ENCODE data around the gene PRCD.
A peak's percentile ranks its signal among the peaks of the same experiment; 100 is the strongest.

Gene PRCD

GRCh38 chr17:76535788-76536510, 3.9 kb upstream of the PRCD start:
- peak overlapping the region; percentile 40 to 52 for H3K4me3 ChIP-seq (ENCODE audit: low read length in 2 of 2)
- H3K27ac ChIP-seq (ENCODE audit: low read depth in 2 of 2, low read length in 2 of 2), result peak overlapping the region; percentile 46 to 48
- peaks cover 19 to 21% of the 10 kb centered on the region in 2 donors for H3K4me1 ChIP-seq (ENCODE audit: control insufficient read depth in 2 of 2, insufficient read depth in 2 of 2, low read length in 2 of 2)
- H3K27me3 ChIP-seq (ENCODE audit: control insufficient read depth in 2 of 2, insufficient read depth in 2 of 2, low read length in 2 of 2), result peaks cover 20 to 21% of the 10 kb centered on the region in 2 donors
- H3K9me3 ChIP-seq (ENCODE audit: control insufficient read depth in 2 of 2, low read length in 2 of 2), result no peaks in the 10 kb centered on the region
- no peaks in the 10 kb centered on the region for H3K36me3 ChIP-seq (ENCODE audit: control insufficient read depth in 2 of 2, insufficient read depth in 2 of 2, low read length in 2 of 2)
- H3K9ac ChIP-seq (ENCODE audit: low read depth in 1 of 2, low read length in 2 of 2), result peak overlapping the region; percentile 7 to 52

DNA sequence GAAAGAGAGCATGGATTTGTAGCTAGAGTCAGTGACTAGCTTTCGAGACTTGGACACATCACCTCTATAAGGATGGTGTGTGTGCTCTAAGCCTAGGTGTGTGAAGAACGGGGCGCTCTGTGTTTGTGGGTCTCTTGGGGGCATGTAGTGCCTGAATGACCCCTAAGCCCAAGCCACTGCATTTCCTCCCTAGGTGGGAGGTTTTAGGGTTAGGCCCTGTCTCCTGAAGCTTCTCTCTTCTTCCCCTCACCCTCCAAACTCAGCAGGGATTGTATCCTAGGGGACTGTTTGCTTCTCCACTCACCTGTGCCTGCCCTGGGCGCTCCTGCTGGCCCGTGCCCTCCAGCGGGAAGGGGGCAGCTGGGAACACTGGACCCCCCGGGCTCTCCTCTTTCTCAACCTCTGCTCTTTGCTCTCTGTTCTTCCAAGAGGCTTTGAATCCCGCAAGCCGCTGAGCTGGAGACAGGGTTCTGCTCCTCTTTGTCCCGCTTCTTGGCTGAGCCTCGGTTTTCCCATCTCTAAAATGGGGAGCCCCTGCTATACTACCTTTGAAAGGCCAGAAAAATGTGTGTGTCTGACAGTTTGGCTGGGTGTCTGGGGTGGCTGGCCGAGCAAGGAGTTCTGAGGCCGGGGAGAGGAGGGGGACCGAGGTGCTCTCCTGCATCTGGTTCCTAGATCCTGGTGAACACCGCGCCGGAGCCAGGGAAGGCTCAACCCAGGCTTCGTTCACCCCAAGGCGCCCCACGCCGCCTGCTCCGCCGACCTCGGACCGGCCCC, 3.1 kb upstream of the PRCD start:
- peak overlapping the region; percentile 47 to 64 for H3K9ac ChIP-seq (ENCODE audit: low read depth in 1 of 2, low read length in 2 of 2)
- peaks cover 14 to 17% of the 10 kb centered on the region in 2 donors for H3K4me1 ChIP-seq (ENCODE audit: control insufficient read depth in 2 of 2, insufficient read depth in 2 of 2, low read length in 2 of 2)
- H3K9me3 ChIP-seq (ENCODE audit: control insufficient read depth in 2 of 2, low read length in 2 of 2), result no peaks in the 10 kb centered on the region
- H3K27me3 ChIP-seq (ENCODE audit: control insufficient read depth in 2 of 2, insufficient read depth in 2 of 2, low read length in 2 of 2), result peaks cover 20 to 21% of the 10 kb centered on the region in 2 donors
- H3K36me3 ChIP-seq (ENCODE audit: control insufficient read depth in 2 of 2, insufficient read depth in 2 of 2, low read length in 2 of 2), result no peaks in the 10 kb centered on the region
- peak overlapping the region; percentile 40 to 52 for H3K4me3 ChIP-seq (ENCODE audit: low read length in 2 of 2)
- H3K27ac ChIP-seq (ENCODE audit: low read depth in 2 of 2, low read length in 2 of 2), result peak overlapping the region; percentile 46 to 48

- H3K9ac ChIP-seq (ENCODE audit: low read depth in 1 of 2, low read length in 2 of 2), result peak overlapping the region in 1 of 2 donors; percentile 64
Observed at GRCh38 chr17:76537288-76537577, 2.6 kb upstream of the PRCD start.

GRCh38 chr17:76537578-76538280, 2.1 kb upstream of the PRCD start, which contains the start of gene CYGB:
Gene CYGB (minus strand): TSS chr17:76537709. CDS start chr17:76537542, 167 bp downstream.
- no peaks in the 10 kb centered on the region for H3K36me3 ChIP-seq (ENCODE audit: control insufficient read depth in 2 of 2, insufficient read depth in 2 of 2, low read length in 2 of 2)
- H3K27ac ChIP-seq (ENCODE audit: low read depth in 2 of 2, low read length in 2 of 2), result peak within 1 kb of the TSS; percentile 48 to 49
- peaks cover 14 to 16% of the 10 kb centered on the region in 2 donors for H3K4me1 ChIP-seq (ENCODE audit: control insufficient read depth in 2 of 2, insufficient read depth in 2 of 2, low read length in 2 of 2)
- H3K27me3 ChIP-seq (ENCODE audit: control insufficient read depth in 2 of 2, insufficient read depth in 2 of 2, low read length in 2 of 2), result peaks cover 20 to 21% of the 10 kb centered on the region in 2 donors
- H3K9me3 ChIP-seq (ENCODE audit: control insufficient read depth in 2 of 2, low read length in 2 of 2), result no peaks in the 10 kb centered on the region
- H3K9ac ChIP-seq (ENCODE audit: low read depth in 1 of 2, low read length in 2 of 2), result peak within 1 kb of the TSS; percentile 47 to 64
- peak within 1 kb of the TSS; percentile 40 to 52 for H3K4me3 ChIP-seq (ENCODE audit: low read length in 2 of 2)

More at GRCh38 chr17:76537288-76537577, 2.6 kb upstream of the PRCD start:
- no peaks in the 10 kb centered on the region for H3K36me3 ChIP-seq (ENCODE audit: control insufficient read depth in 2 of 2, insufficient read depth in 2 of 2, low read length in 2 of 2)
- H3K27ac ChIP-seq (ENCODE audit: low read depth in 2 of 2, low read length in 2 of 2), result peak overlapping the region; percentile 46 to 48
- H3K27me3 ChIP-seq (ENCODE audit: control insufficient read depth in 2 of 2, insufficient read depth in 2 of 2, low read length in 2 of 2), result peaks cover 20 to 21% of the 10 kb centered on the region in 2 donors
- peak overlapping the region; percentile 33 to 52 for H3K4me3 ChIP-seq (ENCODE audit: low read length in 2 of 2)
- no peaks in the 10 kb centered on the region for H3K9me3 ChIP-seq (ENCODE audit: control insufficient read depth in 2 of 2, low read length in 2 of 2)
- peaks cover 14 to 17% of the 10 kb centered on the region in 2 donors for H3K4me1 ChIP-seq (ENCODE audit: control insufficient read depth in 2 of 2, insufficient read depth in 2 of 2, low read length in 2 of 2)

- H3K4me1 ChIP-seq (ENCODE audit: control insufficient read depth in 2 of 2, insufficient read depth in 2 of 2, low read length in 2 of 2), result peaks cover 9 to 10% of the 10 kb centered on the region in 2 donors
- no peaks in the 10 kb centered on the region for H3K9me3 ChIP-seq (ENCODE audit: control insufficient read depth in 2 of 2, low read length in 2 of 2)
- H3K4me3 ChIP-seq (ENCODE audit: low read length in 2 of 2), result peak overlapping the region in 1 of 2 donors; percentile 13
- no peak overlapping the region for H3K9ac ChIP-seq (ENCODE audit: low read depth in 1 of 2, low read length in 2 of 2)
- H3K27ac ChIP-seq (ENCODE audit: low read depth in 2 of 2, low read length in 2 of 2), result peak overlapping the region; percentile 48 to 49
- peaks cover 20 to 21% of the 10 kb centered on the region in 2 donors for H3K27me3 ChIP-seq (ENCODE audit: control insufficient read depth in 2 of 2, insufficient read depth in 2 of 2, low read length in 2 of 2)
- H3K36me3 ChIP-seq (ENCODE audit: control insufficient read depth in 2 of 2, insufficient read depth in 2 of 2, low read length in 2 of 2), result no peaks in the 10 kb centered on the region
Observed at GRCh38 chr17:76538281-76538931, 1.4 kb upstream of the PRCD start.

DNA sequence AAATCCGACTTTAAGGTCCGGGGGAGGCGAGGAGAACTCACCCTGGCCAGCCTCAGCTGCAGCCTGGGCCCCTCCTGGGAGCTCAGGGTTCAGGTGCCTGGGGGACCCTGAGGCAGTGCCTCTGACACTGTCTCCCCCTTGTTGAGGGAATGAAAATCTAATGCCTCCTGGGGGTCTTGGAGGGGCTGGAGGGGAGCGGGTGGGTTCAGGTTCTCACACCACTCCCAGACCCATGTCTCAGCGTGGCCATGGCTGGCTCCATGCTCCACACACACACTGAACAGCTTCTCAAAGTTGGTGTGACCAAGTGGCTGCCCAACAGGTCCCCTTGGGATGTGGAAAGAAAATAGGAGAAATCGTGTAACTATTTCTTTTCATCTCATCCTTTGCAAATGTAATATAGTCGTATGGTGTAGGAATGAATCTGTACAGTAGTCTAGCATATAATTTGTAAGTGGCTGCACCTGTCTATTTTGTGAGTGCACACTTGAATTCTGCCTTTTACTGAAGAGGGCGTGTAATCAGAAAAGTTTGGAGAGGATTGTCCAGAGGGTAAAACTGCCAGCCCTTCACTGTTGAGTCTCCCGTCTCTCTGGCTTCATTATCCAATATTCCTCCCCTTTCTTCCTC, 788 bp upstream of the PRCD start:
- Histone ChIP-seq H3K9ac (ENCODE audit: low read depth in 1 of 2, low read length in 2 of 2) (no peak overlapping the region), H3K4me3 (ENCODE audit: low read length in 2 of 2) (no peak overlapping the region), H3K27ac (ENCODE audit: low read depth in 2 of 2, low read length in 2 of 2) (peak overlapping the region in 1 of 2 donors; percentile 48), H3K27me3 (ENCODE audit: control insufficient read depth in 2 of 2, insufficient read depth in 2 of 2, low read length in 2 of 2) (peaks cover 23 to 25% of the 10 kb centered on the region in 2 donors), H3K4me1 (ENCODE audit: control insufficient read depth in 2 of 2, insufficient read depth in 2 of 2, low read length in 2 of 2) (peaks cover 9% of the 10 kb centered on the region in 2 donors), H3K36me3 (ENCODE audit: control insufficient read depth in 2 of 2, insufficient read depth in 2 of 2, low read length in 2 of 2) (no peaks in the 10 kb centered on the region), H3K9me3 (ENCODE audit: control insufficient read depth in 2 of 2, low read length in 2 of 2) (no peaks in the 10 kb centered on the region)

GRCh38 chr17:76540381-76541300, 797 bp downstream of the PRCD start:
- Histone ChIP-seq H3K4me1 (ENCODE audit: control insufficient read depth in 2 of 2, insufficient read depth in 2 of 2, low read length in 2 of 2) (peaks cover 9 to 13% of the 10 kb centered on the region in 2 donors), H3K9me3 (ENCODE audit: control insufficient read depth in 2 of 2, low read length in 2 of 2) (no peaks in the 10 kb centered on the region), H3K27ac (ENCODE audit: low read depth in 2 of 2, low read length in 2 of 2) (peak overlapping the region in 1 of 2 donors; percentile 63), H3K9ac (ENCODE audit: low read depth in 1 of 2, low read length in 2 of 2) (peak overlapping the region; percentile 63 to 66), H3K27me3 (ENCODE audit: control insufficient read depth in 2 of 2, insufficient read depth in 2 of 2, low read length in 2 of 2) (peaks cover 23 to 37% of the 10 kb centered on the region in 2 donors), H3K36me3 (ENCODE audit: control insufficient read depth in 2 of 2, insufficient read depth in 2 of 2, low read length in 2 of 2) (no peaks in the 10 kb centered on the region), H3K4me3 (ENCODE audit: low read length in 2 of 2) (peak overlapping the region; percentile 55 to 74)

- peaks cover 16 to 40% of the 10 kb centered on the region in 2 donors for H3K27me3 ChIP-seq (ENCODE audit: control insufficient read depth in 2 of 2, insufficient read depth in 2 of 2, low read length in 2 of 2)
- H3K4me3 ChIP-seq (ENCODE audit: low read length in 2 of 2), result no peak overlapping the region
- peak overlapping the region in 1 of 2 donors; percentile 25 for H3K27ac ChIP-seq (ENCODE audit: low read depth in 2 of 2, low read length in 2 of 2)
- H3K9me3 ChIP-seq (ENCODE audit: control insufficient read depth in 2 of 2, low read length in 2 of 2), result no peaks in the 10 kb centered on the region
- H3K4me1 ChIP-seq (ENCODE audit: control insufficient read depth in 2 of 2, insufficient read depth in 2 of 2, low read length in 2 of 2), result peaks cover 15 to 20% of the 10 kb centered on the region in 2 donors
- H3K9ac ChIP-seq (ENCODE audit: low read depth in 1 of 2, low read length in 2 of 2), result no peak overlapping the region
- no peaks in the 10 kb centered on the region for H3K36me3 ChIP-seq (ENCODE audit: control insufficient read depth in 2 of 2, insufficient read depth in 2 of 2, low read length in 2 of 2)
Observed at GRCh38 chr17:76541739-76542454, 2.1 kb downstream of the PRCD start.
